Aorta (tissue), 5 donors: Measurements from ENCODE around the gene SPOCD1. TPM values are rescaled to one million over a fixed set of nuclear protein-coding genes. Genes with fewer than 3 reads are reported as not detected.
A peak's percentile ranks its signal among the peaks of the same experiment; 100 is the strongest.

Experiments used
- ATAC-seq: fragments of 200-7000 bp; cut with Tn5 transposase; one replicate; pipeline ENCODE4 v1.9.1; 2022; ENCODE audit warnings: moderate library complexity; ENCODE audit not compliant: low FRiP score
- DNase-seq, 2 donors: peaks; one replicate each; pipeline ENCODE4 v3.0.0-alpha.2; 2020
- H3K27ac ChIP-seq, 2 donors: one replicate each; pipeline ENCODE4 v1.5.1; 2013; ENCODE audit warnings: low read length in 2 of 2, mild to moderate bottlenecking in 2 of 2, moderate library complexity in 2 of 2, control low read depth in 1 of 2, inconsistent platforms in 1 of 2, low read depth in 1 of 2
- H3K27me3 ChIP-seq, 2 donors: one replicate each; pipeline ENCODE4 v1.6.1; 2013; ENCODE audit warnings: control low read depth in 1 of 2, low read length in 1 of 2, mild to moderate bottlenecking in 1 of 2, moderate library complexity in 1 of 2; ENCODE audit not compliant: insufficient read depth in 2 of 2, control insufficient read depth in 1 of 2
- H3K36me3 ChIP-seq, 2 donors: one replicate each; pipeline ENCODE4 v1.6.1; 2013; ENCODE audit warnings: control low read depth in 1 of 2, low read length in 1 of 2, mild to moderate bottlenecking in 1 of 2; ENCODE audit not compliant: insufficient read depth in 2 of 2, control insufficient read depth in 1 of 2
- H3K4me1 ChIP-seq, 2 donors: one replicate each; pipeline ENCODE4 v1.6.1; 2013; ENCODE audit warnings: low read length in 2 of 2, control low read depth in 1 of 2, mild to moderate bottlenecking in 1 of 2, moderate library complexity in 1 of 2; ENCODE audit not compliant: insufficient read depth in 2 of 2, control insufficient read depth in 1 of 2
- H3K4me3 ChIP-seq, 2 donors: one replicate each; pipeline ENCODE4 v1.5.1; 2013; ENCODE audit warnings: low read length in 2 of 2, control low read depth in 1 of 2, mild to moderate bottlenecking in 1 of 2
- H3K9me3 ChIP-seq: one replicate; pipeline ENCODE4 v1.6.1; 2013; ENCODE audit warnings: mild to moderate bottlenecking, low read length; ENCODE audit not compliant: control insufficient read depth
- WGBS, 2 donors: extraction: QIAGEN DNeasy Blood & Tissue Kit; methylation state at CpG; one replicate each; pipeline ENCODE4 v1.1.7; 2013; 5-methylcytosine and 5-hydroxymethylcytosine counted together
- intact Hi-C, 2 donors: fragments of 100-400 bp; cut with DNase I; formaldehyde crosslinking; loops; one replicate each; pipeline versions ENCODE4 v1.14.2 to v1.15.0; 2022
- polyA plus RNA-seq, 2 donors: library from polyadenylated mRNA; stranded (reverse); fragments of 200-250 nt; gene quantifications; one replicate each; pipeline ENCODE4 v1.2.3, GENCODE V29; 2013
- total RNA-seq, 2 donors: library from RNA; stranded (reverse); fragmentation: NEBNext Ultra II Directional; extraction: Animal tissue kit (Norgen Biotek cat#: 25700); gene quantifications; one replicate each; pipeline ENCODE4 v1.2.1, GENCODE V29; 2021
- donor health status: healthy with polysubstance abuse.
- donor health status: Bipolar disorder and iron deficiency.
- donor health status: DM: no; HTN: no; CAD: no.
- donor health status: DM: no; HTN: no; CAD: no.
- donor health status: DM: yes; HTN: yes; CAD: no.

SPOCD1 gene
- total and polyA plus RNA-seq, 4 donors = 1.4 to 12.3 (median 6.5) TPM

- 93 to 95% methylated on average over 8 of the region's 8 CpGs for WGBS, 2 donors
- Histone ChIP-seq H3K4me1 (no peaks in the 10 kb centered on the region), H3K36me3 (no peaks in the 10 kb centered on the region), H3K27me3 (no peaks in the 10 kb centered on the region), H3K9me3 (no peaks in the 10 kb centered on the region), H3K27ac (no peak overlapping the region), H3K4me3 (no peak overlapping the region)
- DNase-seq (no peak), ATAC-seq (no peak)
- intact Hi-C loops = no loop called here
Measured at GRCh38 chr1:31757204-31757679, 58.6 kb downstream of the SPOCD1 start.

GRCh38 chr1:31756578-31756977 is 59.2 kb downstream of the SPOCD1 start:
- ATAC-seq (no peak), DNase-seq (no peak)
- H3K36me3 ChIP-seq = no peaks in the 10 kb centered on the region
- intact Hi-C loops = no loop called here
- H3K9me3 ChIP-seq = no peaks in the 10 kb centered on the region
- no peaks in the 10 kb centered on the region for H3K4me1 ChIP-seq
- H3K27ac ChIP-seq = no peak overlapping the region
- no peak overlapping the region for H3K4me3 ChIP-seq
- 97 to 98% methylated on average over 11 to 13 of the region's 13 CpGs for WGBS, 2 donors
- H3K27me3 ChIP-seq = no peaks in the 10 kb centered on the region

GRCh38 chr1:31755850-31756492 is 59.9 kb downstream of the SPOCD1 start:
- Histone ChIP-seq H3K4me1 (no peaks in the 10 kb centered on the region), H3K36me3 (no peaks in the 10 kb centered on the region), H3K27me3 (no peaks in the 10 kb centered on the region), H3K27ac (no peak overlapping the region), H3K9me3 (no peaks in the 10 kb centered on the region), H3K4me3 (no peak overlapping the region)
- DNase-seq (no peak), ATAC-seq (no peak)
- WGBS, 2 donors = 94% methylated on average over 30 of the region's 30 CpGs
- intact Hi-C loops = no loop called here

GRCh38 chr1:31755197-31755611 is 60.6 kb downstream of the SPOCD1 start:
- no peak overlapping the region for H3K4me3 ChIP-seq
- no peaks in the 10 kb centered on the region for H3K36me3 ChIP-seq
- intact Hi-C loops = no loop called here
- no peaks in the 10 kb centered on the region for H3K27me3 ChIP-seq
- DNase-seq = peak in 1 of 2 donors; percentile 71
- H3K4me1 ChIP-seq = no peaks in the 10 kb centered on the region
- no peak overlapping the region for H3K27ac ChIP-seq
- 16 to 39% methylated on average over 7 to 9 of the region's 9 CpGs for WGBS, 2 donors
- H3K9me3 ChIP-seq = no peaks in the 10 kb centered on the region
- ATAC-seq = no peak

GRCh38 chr1:31754397-31754796 is 61.4 kb downstream of the SPOCD1 start:
- Histone ChIP-seq H3K4me3 (no peak overlapping the region), H3K36me3 (no peaks in the 10 kb centered on the region), H3K27me3 (no peaks in the 10 kb centered on the region), H3K27ac (no peak overlapping the region), H3K9me3 (no peaks in the 10 kb centered on the region), H3K4me1 (no peaks in the 10 kb centered on the region)
- WGBS, 2 donors = 73 to 87% methylated on average over 15 of the region's 15 CpGs
- intact Hi-C loops = loop anchor here in 1 of 2 donors (5.0 kb wide), 1 partner anchor 37 kb away; no protein-coding TSS in a partner anchor
- ATAC-seq (no peak), DNase-seq (no peak)

GRCh38 chr1:31753707-31754349 is 62.0 kb downstream of the SPOCD1 start:
- H3K4me1 ChIP-seq = no peaks in the 10 kb centered on the region
- H3K9me3 ChIP-seq = no peaks in the 10 kb centered on the region
- ATAC-seq (no peak), DNase-seq (peak; percentile 75 to 85)
- H3K27me3 ChIP-seq = no peaks in the 10 kb centered on the region
- H3K27ac ChIP-seq = peak overlapping the region in 1 of 2 donors; percentile 41
- H3K36me3 ChIP-seq = no peaks in the 10 kb centered on the region
- 26 to 32% methylated on average over 9 of the region's 9 CpGs for WGBS, 2 donors
- H3K4me3 ChIP-seq = no peak overlapping the region
- intact Hi-C loops = loop anchor here in 1 of 2 donors (5.0 kb wide), 1 partner anchor 37 kb away; no protein-coding TSS in a partner anchor

- intact Hi-C loops = loop anchor here in 1 of 2 donors (5.0 kb wide), 1 partner anchor 36 kb away; no protein-coding TSS in a partner anchor
- H3K36me3 ChIP-seq = no peaks in the 10 kb centered on the region
- peak in 1 of 2 donors; percentile 67 for DNase-seq
- 20 to 28% methylated on average over 12 of the region's 12 CpGs for WGBS, 2 donors
- H3K4me3 ChIP-seq = no peak overlapping the region
- no peak for ATAC-seq
- no peaks in the 10 kb centered on the region for H3K4me1 ChIP-seq
- H3K27ac ChIP-seq = peak overlapping the region in 1 of 2 donors; percentile 41
- no peaks in the 10 kb centered on the region for H3K27me3 ChIP-seq
- no peaks in the 10 kb centered on the region for H3K9me3 ChIP-seq
Measured at GRCh38 chr1:31752952-31753475, 62.8 kb downstream of the SPOCD1 start.

- DNase-seq (no peak), ATAC-seq (no peak)
- Histone ChIP-seq H3K36me3 (no peaks in the 10 kb centered on the region), H3K27me3 (no peaks in the 10 kb centered on the region), H3K4me1 (no peaks in the 10 kb centered on the region), H3K9me3 (no peaks in the 10 kb centered on the region), H3K4me3 (no peak overlapping the region), H3K27ac (no peak overlapping the region)
- intact Hi-C loops = loop anchor here in 1 of 2 donors (5.0 kb wide), 1 partner anchor 35 kb away; no protein-coding TSS in a partner anchor
- 72 to 76% methylated on average over 7 of the region's 7 CpGs for WGBS, 2 donors
Measured at GRCh38 chr1:31752258-31752657, 63.6 kb downstream of the SPOCD1 start.
